ENCODE data around the gene CFAP70. TPM values are rescaled to one million over a fixed set of nuclear protein-coding genes. Genes with fewer than 3 reads are reported as not detected.

The CFAP70 gene
- total RNA-seq, 1 experiment from 2014 or later = 2.9 TPM

DNA sequence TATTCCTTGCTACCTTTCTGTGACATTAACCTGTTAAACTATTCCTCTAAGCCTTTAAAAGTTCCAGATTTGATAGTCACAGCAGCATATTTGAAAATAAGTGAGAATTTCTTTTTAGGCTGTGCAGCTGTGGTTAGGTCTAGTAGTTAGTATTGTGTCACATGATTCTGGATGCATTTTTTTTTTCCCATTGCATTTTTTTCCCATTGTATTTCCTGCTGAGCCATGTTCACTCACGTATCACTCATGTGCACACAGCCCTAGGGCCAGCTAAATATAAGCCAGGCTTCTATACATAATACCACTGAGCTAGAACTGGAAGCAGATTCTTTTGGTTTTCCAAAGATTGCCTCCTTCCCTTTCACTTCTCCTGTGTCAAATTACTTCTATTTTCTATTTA is 149.0 kb downstream of the CFAP70 start:
- H3K9ac ChIP-seq (ENCODE audit: low read length) = no peak overlapping the region
- ChIA-PET CTCF (no interaction called here), RAD21 (ENCODE audit: low non-redundant PET in 1 of 2, low total read pairs in 2 of 2, uncharacterized antibody in 2 of 2, unreplicated experiment in 2 of 2) (no interaction called here), POLR2A (no interaction called here)
- TF ChIP-seq ELF1 (IDR thresholded peaks at IDR 0.05; ENCODE audit: borderline replicate concordance, low read depth) (no peak), CBX3 (IDR thresholded peaks at IDR 0.05; ENCODE audit: low read depth) (no peak), RAD21 (IDR thresholded peaks at IDR 0.05; ENCODE audit: low read depth) (no peak), FOSL1 (IDR thresholded peaks at IDR 0.05; ENCODE audit: low read depth) (no peak), POLR2A (IDR thresholded peaks at IDR 0.05; ENCODE audit: borderline replicate concordance, extremely low read depth, insufficient read depth, insufficient read length) (no peak), SP1 (IDR thresholded peaks at IDR 0.05; ENCODE audit: low read depth) (no peak), JUND (IDR thresholded peaks at IDR 0.05) (no peak), POLR2AphosphoS5 (IDR thresholded peaks at IDR 0.05; ENCODE audit: low read depth, low read length) (no peak), TCF7L2 (IDR thresholded peaks at IDR 0.05; ENCODE audit: borderline replicate concordance, extremely low read depth, insufficient read depth, insufficient read length) (no peak)
- TF ChIP-seq, protein P1, sequence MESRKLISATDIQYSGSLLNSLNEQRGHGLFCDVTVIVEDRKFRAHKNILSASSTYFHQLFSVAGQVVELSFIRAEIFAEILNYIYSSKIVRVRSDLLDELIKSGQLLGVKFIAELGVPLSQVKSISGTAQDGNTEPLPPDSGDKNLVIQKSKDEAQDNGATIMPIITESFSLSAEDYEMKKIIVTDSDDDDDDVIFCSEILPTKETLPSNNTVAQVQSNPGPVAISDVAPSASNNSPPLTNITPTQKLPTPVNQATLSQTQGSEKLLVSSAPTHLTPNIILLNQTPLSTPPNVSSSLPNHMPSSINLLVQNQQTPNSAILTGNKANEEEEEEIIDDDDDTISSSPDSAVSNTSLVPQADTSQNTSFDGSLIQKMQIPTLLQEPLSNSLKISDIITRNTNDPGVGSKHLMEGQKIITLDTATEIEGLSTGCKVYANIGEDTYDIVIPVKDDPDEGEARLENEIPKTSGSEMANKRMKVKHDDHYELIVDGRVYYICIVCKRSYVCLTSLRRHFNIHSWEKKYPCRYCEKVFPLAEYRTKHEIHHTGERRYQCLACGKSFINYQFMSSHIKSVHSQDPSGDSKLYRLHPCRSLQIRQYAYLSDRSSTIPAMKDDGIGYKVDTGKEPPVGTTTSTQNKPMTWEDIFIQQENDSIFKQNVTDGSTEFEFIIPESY (IDR thresholded peaks at IDR 0.05; ENCODE audit: extremely low read depth, insufficient replicate concordance, low read length) = no peak
- TF ChIP-seq, protein P2, sequence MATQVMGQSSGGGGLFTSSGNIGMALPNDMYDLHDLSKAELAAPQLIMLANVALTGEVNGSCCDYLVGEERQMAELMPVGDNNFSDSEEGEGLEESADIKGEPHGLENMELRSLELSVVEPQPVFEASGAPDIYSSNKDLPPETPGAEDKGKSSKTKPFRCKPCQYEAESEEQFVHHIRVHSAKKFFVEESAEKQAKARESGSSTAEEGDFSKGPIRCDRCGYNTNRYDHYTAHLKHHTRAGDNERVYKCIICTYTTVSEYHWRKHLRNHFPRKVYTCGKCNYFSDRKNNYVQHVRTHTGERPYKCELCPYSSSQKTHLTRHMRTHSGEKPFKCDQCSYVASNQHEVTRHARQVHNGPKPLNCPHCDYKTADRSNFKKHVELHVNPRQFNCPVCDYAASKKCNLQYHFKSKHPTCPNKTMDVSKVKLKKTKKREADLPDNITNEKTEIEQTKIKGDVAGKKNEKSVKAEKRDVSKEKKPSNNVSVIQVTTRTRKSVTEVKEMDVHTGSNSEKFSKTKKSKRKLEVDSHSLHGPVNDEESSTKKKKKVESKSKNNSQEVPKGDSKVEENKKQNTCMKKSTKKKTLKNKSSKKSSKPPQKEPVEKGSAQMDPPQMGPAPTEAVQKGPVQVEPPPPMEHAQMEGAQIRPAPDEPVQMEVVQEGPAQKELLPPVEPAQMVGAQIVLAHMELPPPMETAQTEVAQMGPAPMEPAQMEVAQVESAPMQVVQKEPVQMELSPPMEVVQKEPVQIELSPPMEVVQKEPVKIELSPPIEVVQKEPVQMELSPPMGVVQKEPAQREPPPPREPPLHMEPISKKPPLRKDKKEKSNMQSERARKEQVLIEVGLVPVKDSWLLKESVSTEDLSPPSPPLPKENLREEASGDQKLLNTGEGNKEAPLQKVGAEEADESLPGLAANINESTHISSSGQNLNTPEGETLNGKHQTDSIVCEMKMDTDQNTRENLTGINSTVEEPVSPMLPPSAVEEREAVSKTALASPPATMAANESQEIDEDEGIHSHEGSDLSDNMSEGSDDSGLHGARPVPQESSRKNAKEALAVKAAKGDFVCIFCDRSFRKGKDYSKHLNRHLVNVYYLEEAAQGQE (IDR thresholded peaks at IDR 0.05; ENCODE audit: low read depth) = no peak
- TF ChIP-seq, protein P3, sequence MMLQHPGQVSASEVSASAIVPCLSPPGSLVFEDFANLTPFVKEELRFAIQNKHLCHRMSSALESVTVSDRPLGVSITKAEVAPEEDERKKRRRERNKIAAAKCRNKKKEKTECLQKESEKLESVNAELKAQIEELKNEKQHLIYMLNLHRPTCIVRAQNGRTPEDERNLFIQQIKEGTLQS (IDR thresholded peaks at IDR 0.05) = no peak
- H3K4me2 ChIP-seq (ENCODE audit: low read length) = no peak overlapping the region
- H3K27ac ChIP-seq (ENCODE audit: low read depth, low read length) = no peak overlapping the region
- H3K4me1 ChIP-seq (ENCODE audit: control insufficient read depth in 1 of 2, insufficient read depth in 2 of 2, low read length in 2 of 2) = no peaks in the 10 kb centered on the region
- H3K9me2 ChIP-seq (ENCODE audit: insufficient read depth) = no peaks in the 10 kb centered on the region
- no peaks in the 10 kb centered on the region for H3K27me3 ChIP-seq (ENCODE audit: insufficient read depth, low read length)
- intact Hi-C loops (cut with micrococcal nuclease) = no loop called here
- no peak overlapping the region for H3K4me3 ChIP-seq (replicated peaks in 1 of 2; ENCODE audit: low read depth in 1 of 2, low read length in 2 of 2)
- no peak overlapping the region for H2AFZ ChIP-seq (ENCODE audit: low read depth, low read length, poor library complexity, severe bottlenecking)
- no peaks in the 10 kb centered on the region for H3K9me3 ChIP-seq (ENCODE audit: control insufficient read depth in 1 of 2, insufficient read depth in 1 of 2, low read depth in 1 of 2, low read length in 2 of 2)
- no TSS peak for BruUV-seq (replicated peaks)
- no peaks in the 10 kb centered on the region for H3K36me3 ChIP-seq (ENCODE audit: control insufficient read depth in 1 of 2, insufficient read depth in 2 of 2, low read length in 2 of 2)
- H4K20me1 ChIP-seq (ENCODE audit: insufficient read depth) = no peaks in the 10 kb centered on the region
- no peaks in the 10 kb centered on the region for H3K79me2 ChIP-seq (ENCODE audit: insufficient read depth, low read length)
- ATAC-seq = no peak
- no peak for DNase-seq (ENCODE audit: low read depth, low spot score)
